K562 (cell line): Measurements from ENCODE around the gene TSC22D2. TPM values are rescaled to one million over a fixed set of nuclear protein-coding genes. Genes with fewer than 3 reads are reported as not detected.
"Not testable (repeated sequence)": the region's sequence is repeated elsewhere in the genome, so short reads cannot be mapped to it uniquely, and the experiment has no call there.

Experiments used
- ATAC-seq: fragments of 200-7000 bp; cut with Tn5 transposase; 3 replicates; pipeline ENCODE4 v1.9.1; 2020; ENCODE audit warnings: moderate library complexity
- BruUV-seq: library from RNA; stranded (reverse); fragments of 400-500 nt; replicated peaks from 2 replicates; lab custom pipeline; 2021; lab: Mats Ljungman, UMichigan
- CTCF ChIA-PET: fragments of 300-600 bp; formaldehyde crosslinking; extraction: SDS; loops from one replicate; lab custom pipeline; 2021; ENCODE audit warnings: low intra/inter-chr PET ratio; lab: Yijun Ruan, JAX
- POLR2A ChIA-PET: fragments of 300-600, 350-650 bp; sonication (Branson Sonifier 250); formaldehyde crosslinking; extraction: SDS; loops from one replicate; lab custom pipeline; 2021; ENCODE audit warnings: antibody characterized with exemption, inconsistent platforms; lab: Yijun Ruan, JAX
- DNase-seq, 4 experiments: peaks; one replicate each; pipeline versions ENCODE4 v3.0.0 to v3.0.0-alpha.2; 2011 to 2018; ENCODE audit warnings: low spot score in 3 of 4, mixed read lengths in 3 of 4; ENCODE audit errors: extremely low read depth in 1 of 4
- FAIRE-seq: peaks from 2 replicates; lab custom pipeline; 2011; peaks lifted over from hg19 to GRCh38; lab: Jason Lieb, UNC
- H2AFZ ChIP-seq: 2 replicates; pipeline ENCODE4 v1.6.0; 2011; ENCODE audit warnings: low read depth, low read length, control low read depth, inconsistent platforms
- H3K27ac ChIP-seq: fragments of 200-600 bp; 3 replicates; pipeline ENCODE4 v1.8.0; 2011; ENCODE audit warnings: low read depth, mild to moderate bottlenecking, control low read depth, inconsistent platforms, low read length, moderate library complexity, mixed read lengths; ENCODE audit errors: extremely low read depth
- H3K27me3 ChIP-seq, 2 experiments: fragments of 300-600 bp in 1 of 2; 2 replicates in 1 of 2; 3 replicates in 1 of 2; pipeline versions ENCODE4 v1.6.0 to v1.8.0; 2011; ENCODE audit warnings: inconsistent platforms in 2 of 2, low read length in 2 of 2, mild to moderate bottlenecking in 1 of 2, mixed read lengths in 1 of 2, moderate library complexity in 1 of 2; ENCODE audit not compliant: control insufficient read depth in 2 of 2, insufficient read depth in 2 of 2
- H3K36me3 ChIP-seq: fragments of 300-600 bp; 3 replicates; pipeline ENCODE4 v1.8.0; 2011; ENCODE audit warnings: mild to moderate bottlenecking, low read length, inconsistent platforms; ENCODE audit not compliant: control insufficient read depth, insufficient read depth
- H3K4me1 ChIP-seq, 2 experiments: fragments of 200-600 bp in 1 of 2; replicated peaks in 1 of 2; 2 replicates in 1 of 2; 3 replicates in 1 of 2; pipeline versions ENCODE4 v1.5.1 to v1.8.0; 2011; ENCODE audit warnings: inconsistent platforms in 2 of 2, low read length in 2 of 2, mild to moderate bottlenecking in 1 of 2, mixed read lengths in 1 of 2, moderate library complexity in 1 of 2; ENCODE audit not compliant: control insufficient read depth in 2 of 2, insufficient read depth in 2 of 2
- H3K4me2 ChIP-seq: 2 replicates; pipeline ENCODE4 v1.6.1; 2011; ENCODE audit warnings: low read length, control low read depth, inconsistent platforms, mixed read lengths; ENCODE audit not compliant: insufficient read depth
- H3K4me3 ChIP-seq: fragments of 200-600 bp; sonication (generic), shearing (Covaris generic); 2 replicates; pipeline ENCODE4 v1.5.1; 2016; ENCODE audit warnings: control low read depth, inconsistent platforms
- H3K79me2 ChIP-seq: fragments of 200-600 bp; 3 replicates; pipeline ENCODE4 v1.8.0; 2011; ENCODE audit warnings: low read length, inconsistent platforms; ENCODE audit not compliant: control insufficient read depth, insufficient read depth
- H3K9ac ChIP-seq, 2 experiments: 2 replicates each; pipeline versions ENCODE4 v1.6.0 to v1.6.1; 2011; ENCODE audit warnings: low read depth in 2 of 2, low read length in 2 of 2, control low read depth in 1 of 2, inconsistent platforms in 1 of 2, mild to moderate bottlenecking in 1 of 2, mixed read lengths in 1 of 2; ENCODE audit not compliant: insufficient read depth in 1 of 2
- H3K9me1 ChIP-seq: one replicate; pipeline ENCODE4 v1.6.0; 2011; ENCODE audit warnings: inconsistent platforms, mild to moderate bottlenecking, low read length, moderate library complexity; ENCODE audit not compliant: control insufficient read depth, insufficient read depth
- H3K9me3 ChIP-seq: replicated peaks from 2 replicates; pipeline ENCODE4 v1.5.1; 2011; ENCODE audit warnings: low read depth, low read length, inconsistent platforms; ENCODE audit not compliant: control insufficient read depth, insufficient read depth
- H4K20me1 ChIP-seq: replicated peaks from 2 replicates; pipeline ENCODE4 v1.6.1; 2011; ENCODE audit warnings: low read length, inconsistent platforms, mixed read lengths; ENCODE audit not compliant: control insufficient read depth, insufficient read depth
- CBX1 ChIP-seq: sonication (generic); IDR thresholded peaks from 2 replicates; pipeline ENCODE4 v1.6.1; 2016; ENCODE audit warnings: antibody characterized with exemption, low read depth, mild to moderate bottlenecking
- CBX3 ChIP-seq, 2 experiments: IDR thresholded peaks; 1 replicate in 1 of 2; 2 replicates in 1 of 2; pipeline ENCODE4 v1.6.1; 2012; ENCODE audit warnings: inconsistent platforms in 2 of 2, low read length in 2 of 2, borderline replicate concordance in 1 of 2, control low read depth in 1 of 2
- CBX5 ChIP-seq: IDR thresholded peaks from 2 replicates; pipeline ENCODE4 v1.6.1; 2014; ENCODE audit warnings: low read depth, borderline replicate concordance
- TRIM24 ChIP-seq, 2 experiments: fragments of 450-650 bp; IDR thresholded peaks; 2 replicates each; pipeline ENCODE4 v1.6.1; 2016
- TRIM28 ChIP-seq: fragments of 450-650 bp; IDR thresholded peaks from 2 replicates; pipeline ENCODE4 v1.6.1; 2017
- ZNF184 ChIP-seq: sonication (generic); formaldehyde crosslinking; IDR thresholded peaks from 2 replicates; pipeline ENCODE4 v1.5.0; 2020; ENCODE audit warnings: missing genetic modification reagents
- WGBS: fragments of 100-300 bp; shearing (Covaris generic); methylation state at CpG from one replicate; pipeline ENCODE4 v1.1.6; 2016; ENCODE audit warnings: low coverage, mixed read lengths; ENCODE audit not compliant: insufficient coverage; ENCODE audit errors: missing lambda C conversion rate; 5-methylcytosine and 5-hydroxymethylcytosine counted together
- in situ Hi-C: fragments of 300-500 bp; cut with MboI; formaldehyde crosslinking; loops from 4 replicates; pipeline ENCODE4 v1.15.0; 2018; ENCODE audit warnings: inconsistent platforms, mixed read lengths
- intact Hi-C: fragments of 100-400 bp; cut with micrococcal nuclease; formaldehyde crosslinking; loops from 2 replicates; pipeline ENCODE4 v1.14.2; 2022
- polyA plus RNA-seq, 8 experiments: library from polyadenylated mRNA; depleted of rRNA in 4 of 8; stranded (reverse) in 5 of 8; unstranded in 3 of 8; fragments of >200 nt; fragmentation: Nextera tagmentation in 2 of 8; fragmentation: Illumina TruSeq in 1 of 8; extraction: Ambion mirVana in 2 of 8; extraction: Trizol in 1 of 8; gene quantifications; 2 replicates each; pipeline versions ENCODE4 v1.2.1 to v1.2.3, GENCODE V29; 2011 to 2014; ENCODE audit warnings: inconsistent platforms in 1 of 8, missing spikeins in 1 of 8
- total RNA-seq, 7 experiments: library from RNA; depleted of rRNA in 6 of 7; stranded (reverse); fragments of >200 nt in 6 of 7; fragmentation: Illumina TruSeq in 2 of 7; extraction: Trizol in 2 of 7; gene quantifications; 2 replicates each; pipeline versions ENCODE4 v1.2.1 to v1.2.3, GENCODE V29; 2011 to 2021; ENCODE audit warnings: low replicate concordance in 1 of 7
- TF ChIP-seq, protein P1 (sequence below): fragments of 450-650 bp; IDR thresholded peaks from 2 replicates; pipeline ENCODE4 v1.6.1; 2018; ENCODE audit warnings: mild to moderate bottlenecking, low read depth; ENCODE audit not compliant: partially characterized antibody

TSC22D2 gene
- total and polyA plus RNA-seq, 9 of the 15 experiments (the other 6 are each of a cell fraction or from before 2014, with no cell fraction given), result 5.5 to 44.0 (median 19.3) TPM

- H3K9me3 ChIP-seq, DNase-seq, H3K79me2 ChIP-seq, H3K9me1 ChIP-seq, H3K9ac ChIP-seq, H3K36me3 ChIP-seq, BruUV-seq, H3K4me3 ChIP-seq, FAIRE-seq, intact Hi-C loops, CTCF ChIA-PET, H3K27ac ChIP-seq, H3K4me2 ChIP-seq, H2AFZ ChIP-seq, H4K20me1 ChIP-seq, ATAC-seq, H3K27me3 ChIP-seq: not testable (repeated sequence)
- in situ Hi-C loops, result loop anchor here (25.0 kb wide), 2 partner anchors 539 to 636 kb away; partner anchors contain the start of gene PFN2
- WGBS, result 80% methylated on average over 1 of the region's 1 CpG
- TF ChIP-seq, protein P1, sequence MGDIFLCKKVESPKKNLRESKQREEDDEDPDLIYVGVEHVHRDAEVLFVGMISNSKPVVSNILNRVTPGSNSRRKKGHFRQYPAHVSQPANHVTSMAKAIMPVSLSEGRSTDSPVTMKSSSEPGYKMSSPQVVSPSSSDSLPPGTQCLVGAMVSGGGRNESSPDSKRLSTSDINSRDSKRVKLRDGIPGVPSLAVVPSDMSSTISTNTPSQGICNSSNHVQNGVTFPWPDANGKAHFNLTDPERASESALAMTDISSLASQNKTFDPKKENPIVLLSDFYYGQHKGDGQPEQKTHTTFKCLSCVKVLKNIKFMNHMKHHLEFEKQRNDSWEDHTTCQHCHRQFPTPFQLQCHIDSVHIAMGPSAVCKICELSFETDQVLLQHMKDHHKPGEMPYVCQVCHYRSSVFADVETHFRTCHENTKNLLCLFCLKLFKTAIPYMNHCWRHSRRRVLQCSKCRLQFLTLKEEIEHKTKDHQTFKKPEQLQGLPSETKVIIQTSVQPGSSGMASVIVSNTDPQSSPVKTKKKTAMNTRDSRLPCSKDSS, result peak; percentile 87
- TF ChIP-seq CBX5 (peak; percentile 90; the same call in 1 of the 2 replicates), TRIM24 (IDR thresholded peaks at IDR 0.05) (0 out of 4 replicates have a peak, but pooled peaks of 1 of the 2 experiments have one; percentile 37), TRIM28 (peak; percentile 88), CBX1 (peak; percentile 72), CBX3 (IDR thresholded peaks at IDR 0.05; ENCODE audit: borderline replicate concordance in 1 of 2, low read length in 2 of 2) (peak in 1 of 2 experiments; percentile 79; a peak in 1 of 3 replicates), ZNF184 (CRISPR knock-in tag) (peak; percentile 76)
- peaks cover 0 to 13% of the 10 kb centered on the region in 2 experiments; a peak in 2 of 5 replicates for H3K4me1 ChIP-seq
- POLR2A ChIA-PET, result interaction anchor here (1.6 kb wide), 1 partner anchor 14 kb away, joined by 4 read pairs; no protein-coding TSS in a partner anchor
Observed at GRCh38 chr3:150500960-150501359, 92.9 kb downstream of the TSC22D2 start.
